Right atrium auricular region (tissue), 2 donors: ENCODE measurements around the gene CCNF. TPM values are rescaled to one million over a fixed set of nuclear protein-coding genes. Genes with fewer than 3 reads are reported as not detected.
"Not testable (repeated sequence)": the region's sequence is repeated elsewhere in the genome, so short reads cannot be mapped to it uniquely, and the experiment has no call there.

Source experiments
- DNase-seq: peaks from one replicate; pipeline ENCODE4 v3.0.0-alpha.2; 2019; ENCODE audit warnings: low spot score
- H3K27ac ChIP-seq, 2 donors: fragments of 200-600 bp; sonication (generic); 1 replicate in 1 of 2; 2 replicates in 1 of 2; pipeline ENCODE4 v1.5.1; 2016 to 2019
- H3K27me3 ChIP-seq, 2 donors: fragments of 200-600 bp; sonication (generic); one replicate each; pipeline versions ENCODE4 v1.5.1 to v1.6.0; 2017 to 2019
- H3K36me3 ChIP-seq: fragments of 200-600 bp; sonication (generic); one replicate; pipeline ENCODE4 v1.5.1; 2016
- H3K4me1 ChIP-seq, 2 donors: fragments of 200-600 bp; sonication (generic); one replicate each; pipeline versions ENCODE4 v1.5.1 to v1.6.0; 2017 to 2019
- H3K4me3 ChIP-seq, 2 donors: fragments of 200-600 bp; sonication (generic); 1 replicate in 1 of 2; 2 replicates in 1 of 2; pipeline ENCODE4 v1.5.1; 2017 to 2019; ENCODE audit warnings: mild to moderate bottlenecking in 1 of 2, moderate library complexity in 1 of 2
- H3K9me3 ChIP-seq, 2 donors: fragments of 200-600 bp; sonication (generic); one replicate each; pipeline ENCODE4 v1.5.1; 2019
- total RNA-seq, 2 donors: library from RNA; depleted of rRNA; stranded (reverse); fragments of >200 nt; gene quantifications; one replicate each; pipeline ENCODE4 v1.1.0, GENCODE V29; 2016
- TF ChIP-seq, protein P1 (sequence below), 2 donors: fragments of 200-600 bp; sonication (generic); IDR thresholded peaks; one replicate each; pipeline ENCODE4 v1.5.1; 2019; ENCODE audit warnings: antibody characterized with exemption in 2 of 2

CCNF gene, protein sequence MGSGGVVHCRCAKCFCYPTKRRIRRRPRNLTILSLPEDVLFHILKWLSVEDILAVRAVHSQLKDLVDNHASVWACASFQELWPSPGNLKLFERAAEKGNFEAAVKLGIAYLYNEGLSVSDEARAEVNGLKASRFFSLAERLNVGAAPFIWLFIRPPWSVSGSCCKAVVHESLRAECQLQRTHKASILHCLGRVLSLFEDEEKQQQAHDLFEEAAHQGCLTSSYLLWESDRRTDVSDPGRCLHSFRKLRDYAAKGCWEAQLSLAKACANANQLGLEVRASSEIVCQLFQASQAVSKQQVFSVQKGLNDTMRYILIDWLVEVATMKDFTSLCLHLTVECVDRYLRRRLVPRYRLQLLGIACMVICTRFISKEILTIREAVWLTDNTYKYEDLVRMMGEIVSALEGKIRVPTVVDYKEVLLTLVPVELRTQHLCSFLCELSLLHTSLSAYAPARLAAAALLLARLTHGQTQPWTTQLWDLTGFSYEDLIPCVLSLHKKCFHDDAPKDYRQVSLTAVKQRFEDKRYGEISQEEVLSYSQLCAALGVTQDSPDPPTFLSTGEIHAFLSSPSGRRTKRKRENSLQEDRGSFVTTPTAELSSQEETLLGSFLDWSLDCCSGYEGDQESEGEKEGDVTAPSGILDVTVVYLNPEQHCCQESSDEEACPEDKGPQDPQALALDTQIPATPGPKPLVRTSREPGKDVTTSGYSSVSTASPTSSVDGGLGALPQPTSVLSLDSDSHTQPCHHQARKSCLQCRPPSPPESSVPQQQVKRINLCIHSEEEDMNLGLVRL
- 1 to 10 TPM; 1.4 to 1.7 TPM for total RNA-seq

DNA sequence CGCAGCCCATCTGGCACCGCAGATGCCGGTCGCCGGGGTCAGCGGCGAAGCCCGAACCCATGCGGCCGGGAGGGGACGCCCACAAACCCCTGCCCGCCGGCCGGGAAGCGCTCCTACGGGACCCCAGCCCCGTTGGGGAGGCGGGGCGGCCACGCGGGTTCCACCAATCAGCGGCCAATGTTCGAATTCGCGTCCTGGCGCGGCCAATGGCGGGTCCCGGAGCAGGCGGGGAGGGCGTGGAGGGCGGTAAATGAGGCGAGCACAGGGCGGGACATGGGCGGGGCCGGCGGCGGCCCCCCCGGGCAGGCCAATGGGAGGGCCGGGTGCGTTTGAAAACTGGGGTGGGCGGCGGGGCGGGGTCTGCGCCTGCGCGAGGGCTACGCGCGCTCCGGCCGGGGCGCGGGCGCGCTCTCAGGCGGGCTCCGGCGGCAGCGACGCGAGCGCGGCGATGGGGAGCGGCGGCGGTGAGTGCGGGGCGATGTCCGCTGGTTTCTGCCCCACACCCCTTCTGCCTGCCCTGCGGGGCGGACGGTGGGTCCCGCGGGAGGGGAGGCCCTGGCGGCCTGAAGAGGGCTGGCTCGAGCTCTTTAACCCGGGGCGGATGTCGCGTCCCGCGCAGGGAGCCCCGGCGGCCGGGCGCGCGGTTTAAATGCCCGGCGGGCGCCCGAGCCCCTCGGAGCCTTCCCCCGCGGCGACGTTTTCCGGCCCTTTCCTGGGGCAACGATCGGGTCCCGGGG, at the start of gene CCNF:
Gene CCNF, plus strand, starts transcription at position 414 of the 737 bp plus-strand sequence. Its CDS starts 35 bp downstream, at position 449.
- Histone ChIP-seq H3K4me1 (peaks cover 0 to 11% of the 10 kb centered on the region in 2 donors), H3K27ac (peak within 1 kb of the TSS; percentile 73 to 77), H3K27me3 (no peaks in the 10 kb centered on the region), H3K36me3 (peaks cover 6% of the 10 kb centered on the region), H3K9me3 (no peaks in the 10 kb centered on the region), H3K4me3 (peak within 1 kb of the TSS; percentile 75 to 83)
- DNase-seq, result peak; percentile 97
- TF ChIP-seq, protein P1, sequence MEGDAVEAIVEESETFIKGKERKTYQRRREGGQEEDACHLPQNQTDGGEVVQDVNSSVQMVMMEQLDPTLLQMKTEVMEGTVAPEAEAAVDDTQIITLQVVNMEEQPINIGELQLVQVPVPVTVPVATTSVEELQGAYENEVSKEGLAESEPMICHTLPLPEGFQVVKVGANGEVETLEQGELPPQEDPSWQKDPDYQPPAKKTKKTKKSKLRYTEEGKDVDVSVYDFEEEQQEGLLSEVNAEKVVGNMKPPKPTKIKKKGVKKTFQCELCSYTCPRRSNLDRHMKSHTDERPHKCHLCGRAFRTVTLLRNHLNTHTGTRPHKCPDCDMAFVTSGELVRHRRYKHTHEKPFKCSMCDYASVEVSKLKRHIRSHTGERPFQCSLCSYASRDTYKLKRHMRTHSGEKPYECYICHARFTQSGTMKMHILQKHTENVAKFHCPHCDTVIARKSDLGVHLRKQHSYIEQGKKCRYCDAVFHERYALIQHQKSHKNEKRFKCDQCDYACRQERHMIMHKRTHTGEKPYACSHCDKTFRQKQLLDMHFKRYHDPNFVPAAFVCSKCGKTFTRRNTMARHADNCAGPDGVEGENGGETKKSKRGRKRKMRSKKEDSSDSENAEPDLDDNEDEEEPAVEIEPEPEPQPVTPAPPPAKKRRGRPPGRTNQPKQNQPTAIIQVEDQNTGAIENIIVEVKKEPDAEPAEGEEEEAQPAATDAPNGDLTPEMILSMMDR (IDR thresholded peaks at IDR 0.05), result peak in 1 of 2 donors; percentile 16

DNA sequence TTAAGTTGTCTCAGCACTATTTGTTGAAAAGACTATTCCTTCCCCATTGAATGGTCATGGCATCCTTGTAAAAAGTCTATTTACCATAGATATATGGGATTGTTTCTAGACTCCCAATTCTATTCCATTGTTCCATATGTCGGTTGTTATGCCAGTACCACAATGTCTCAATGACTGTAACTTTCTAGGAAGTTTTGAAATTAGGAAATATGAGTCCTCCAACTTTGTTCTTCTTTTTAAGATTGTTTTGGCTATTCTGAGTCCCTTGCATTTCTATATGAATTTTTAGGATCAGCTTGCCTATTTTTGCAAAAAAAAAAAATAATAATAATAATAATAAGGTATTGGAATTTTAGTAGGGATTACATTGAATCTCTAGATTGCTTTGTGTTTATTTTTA, 45.7 kb upstream of the CCNF start:
- no peaks in the 10 kb centered on the region for H3K36me3 ChIP-seq
- no peak for DNase-seq
- H3K27me3 ChIP-seq, result no peaks in the 10 kb centered on the region
- H3K9me3 ChIP-seq, result no peaks in the 10 kb centered on the region
- TF ChIP-seq, protein P1 (IDR thresholded peaks at IDR 0.05), result no peak
- H3K27ac ChIP-seq, result no peak overlapping the region
- no peak overlapping the region for H3K4me3 ChIP-seq
- no peaks in the 10 kb centered on the region for H3K4me1 ChIP-seq

DNA sequence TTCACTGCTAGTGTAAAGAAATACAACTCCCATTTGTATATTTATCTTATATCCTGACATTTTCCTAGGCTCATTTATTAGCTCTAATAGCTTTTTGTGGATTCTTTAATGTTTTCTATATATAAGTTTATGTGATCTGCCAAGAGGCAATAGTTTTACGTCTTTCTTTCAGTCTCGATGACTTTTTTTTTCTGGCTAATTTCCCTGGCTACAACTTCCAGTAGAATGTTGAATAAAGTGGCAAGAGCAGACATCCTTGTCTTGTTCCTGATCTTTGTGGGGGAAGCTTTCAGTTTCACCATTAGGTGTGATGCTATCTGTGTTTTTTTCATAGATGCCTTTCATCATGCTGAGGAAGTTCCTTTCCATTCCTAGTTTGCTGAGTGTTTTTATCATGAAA, 44.8 kb upstream of the CCNF start:
- Histone ChIP-seq H3K4me3 (no peak overlapping the region), H3K27me3 (no peaks in the 10 kb centered on the region), H3K27ac (no peak overlapping the region), H3K4me1 (no peaks in the 10 kb centered on the region), H3K9me3 (peaks cover 0 to 8% of the 10 kb centered on the region in 2 donors), H3K36me3 (no peaks in the 10 kb centered on the region)
- DNase-seq, result no peak
- TF ChIP-seq, protein P1 (IDR thresholded peaks at IDR 0.05), result no peak

DNA sequence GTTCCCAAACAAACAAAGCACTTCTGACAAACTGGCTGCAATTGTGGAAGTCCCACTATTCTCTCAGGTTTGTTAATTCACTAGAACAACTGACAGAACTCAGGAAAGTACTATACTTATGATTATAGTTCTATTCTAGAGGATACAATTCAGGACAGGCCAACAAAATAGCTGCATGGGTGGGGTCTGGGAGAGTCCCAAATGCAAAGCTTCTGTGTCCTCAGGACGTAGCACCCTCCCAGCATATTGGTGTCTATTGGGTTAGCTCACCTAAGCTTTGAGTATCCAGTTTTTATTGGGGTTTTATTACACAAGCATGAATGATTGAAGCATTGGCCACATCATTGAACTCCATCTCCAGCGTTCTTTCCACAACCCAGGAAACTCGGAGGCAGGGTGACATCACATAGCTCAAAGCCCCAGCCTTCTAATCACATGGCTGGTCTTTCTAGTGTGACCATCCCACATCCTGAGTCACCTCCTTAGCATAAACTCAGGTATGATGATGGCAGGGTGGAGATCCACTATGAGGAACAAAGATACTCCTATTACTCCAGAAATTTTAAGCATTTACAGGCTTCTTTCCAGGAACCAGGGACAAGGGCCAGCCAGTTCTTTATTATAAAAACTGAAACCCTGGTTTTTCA, 43.9 kb upstream of the CCNF start:
- H3K27me3 ChIP-seq, result no peaks in the 10 kb centered on the region
- peaks cover 0 to 12% of the 10 kb centered on the region in 2 donors for H3K9me3 ChIP-seq
- no peaks in the 10 kb centered on the region for H3K36me3 ChIP-seq
- no peak overlapping the region for H3K4me3 ChIP-seq
- no peaks in the 10 kb centered on the region for H3K4me1 ChIP-seq
- TF ChIP-seq, protein P1 (IDR thresholded peaks at IDR 0.05), result no peak
- DNase-seq, result no peak
- H3K27ac ChIP-seq, result no peak overlapping the region

DNA sequence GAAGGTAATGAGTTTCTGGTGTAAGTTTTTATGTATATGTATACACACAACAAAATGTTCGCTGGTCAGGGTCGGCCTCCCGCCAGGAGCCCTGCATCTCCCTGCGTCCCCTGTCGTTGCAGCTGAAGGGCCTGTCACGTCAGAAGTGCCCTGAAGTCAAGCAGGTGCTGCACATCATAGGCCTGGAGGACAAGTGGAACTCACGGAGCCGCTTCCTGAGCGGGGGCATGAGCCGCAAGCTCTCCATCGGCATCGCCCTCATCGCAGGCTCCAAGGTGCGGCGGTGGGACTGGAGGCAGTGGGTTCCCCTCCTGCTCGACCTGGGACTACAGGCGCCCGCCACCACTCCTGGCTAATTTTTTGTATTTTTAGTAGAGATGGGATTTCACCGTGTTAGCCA, 43.3 kb upstream of the CCNF start:
- H3K4me3 ChIP-seq, H3K27ac ChIP-seq, H3K4me1 ChIP-seq, H3K27me3 ChIP-seq, DNase-seq, H3K36me3 ChIP-seq: not testable (repeated sequence)
- H3K9me3 ChIP-seq, result peaks cover 0 to 12% of the 10 kb centered on the region in 2 donors
